Measurements from ENCODE around the gene IL18. TPM values are rescaled to one million over a fixed set of nuclear protein-coding genes. Genes with fewer than 3 reads are reported as not detected.

The IL18 gene
- total and polyA plus RNA-seq, 2 donors (not counting 1 experiment from before 2014, with no cell fraction given) = 0.17 to 0.23 TPM

DNA sequence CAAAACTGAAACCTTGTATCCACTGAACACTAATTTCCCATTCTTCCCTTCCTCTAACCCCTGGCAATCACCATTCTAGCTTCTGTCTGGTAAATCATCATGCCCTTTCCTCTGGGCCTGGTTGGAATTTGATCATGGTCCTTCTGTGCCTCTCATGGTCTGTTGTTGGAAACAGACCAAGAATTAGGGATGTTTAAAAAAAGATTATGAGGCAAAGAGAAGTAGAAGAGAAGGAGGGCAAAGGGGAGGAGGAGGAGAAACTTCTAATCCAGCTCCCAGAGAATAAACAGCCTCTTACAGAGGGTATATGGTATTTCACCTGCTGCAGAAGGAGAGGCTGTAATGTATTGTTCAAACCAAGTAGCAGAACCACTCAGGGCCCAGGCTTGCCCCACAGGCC, 22.0 kb upstream of the IL18 start:
- no peak for TF ChIP-seq CTCF (conservative IDR thresholded peaks at IDR 0.05 in 1 of 2, IDR thresholded peaks at IDR 0.05 in 1 of 2; ENCODE audit: low read depth in 1 of 2, low read length in 2 of 2)
- no peak for TF ChIP-seq EZH2 (IDR thresholded peaks at IDR 0.05; ENCODE audit: low read length, missing control alignments)
- Histone ChIP-seq H3K27me3 (ENCODE audit: control insufficient read depth, insufficient read depth, low read length) (no peaks in the 10 kb centered on the region), H2AFZ (ENCODE audit: low read length) (no peak overlapping the region), H3K36me3 (ENCODE audit: control insufficient read depth, insufficient read depth, low read length) (no peaks in the 10 kb centered on the region), H3K9ac (ENCODE audit: insufficient read depth, low read length) (no peak overlapping the region), H4K20me1 (ENCODE audit: control insufficient read depth, extremely low read depth, insufficient read depth, low read length) (no peaks in the 10 kb centered on the region), H3K27ac (ENCODE audit: insufficient read depth, low read length) (no peak overlapping the region), H3K4me2 (ENCODE audit: extremely low read depth, insufficient read depth, low read length) (no peak overlapping the region), H3K4me3 (replicated peaks in 1 of 4; ENCODE audit: control extremely low read depth in 1 of 4, insufficient read depth in 1 of 4, low read depth in 3 of 4, low read length in 4 of 4) (no peak overlapping the region), H3K4me1 (ENCODE audit: control insufficient read depth, extremely low read depth, insufficient read depth, low read length) (no peaks in the 10 kb centered on the region), H3K9me3 (ENCODE audit: control insufficient read depth, insufficient read depth, low read depth, low read length) (no peaks in the 10 kb centered on the region), H3K79me2 (ENCODE audit: control insufficient read depth, insufficient read depth, low read length) (no peaks in the 10 kb centered on the region)
- DNase-seq (ENCODE audit: low read depth in 2 of 2) = no peak

DNA sequence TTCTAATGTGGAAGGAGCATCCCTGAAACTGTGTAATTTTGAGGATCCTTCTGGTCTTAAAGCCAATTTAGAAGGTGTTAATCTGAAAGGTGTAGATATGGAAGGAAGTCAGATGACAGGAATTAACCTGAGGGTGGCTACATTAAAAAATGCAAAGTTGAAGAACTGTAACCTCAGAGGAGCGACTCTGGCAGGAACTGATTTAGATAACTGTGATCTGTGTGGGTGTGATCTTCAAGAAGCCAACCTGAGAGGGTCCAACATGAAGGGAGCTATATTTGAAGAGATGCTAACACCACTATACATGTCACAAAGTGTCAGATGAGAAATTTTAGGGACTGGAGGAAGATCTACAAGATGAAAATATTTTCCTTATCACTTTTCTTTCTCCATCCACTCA, 19.0 kb upstream of the IL18 start:
- no peaks in the 10 kb centered on the region for H3K4me1 ChIP-seq (ENCODE audit: control insufficient read depth, extremely low read depth, insufficient read depth, low read length)
- H3K9ac ChIP-seq (ENCODE audit: insufficient read depth, low read length) = no peak overlapping the region
- H3K36me3 ChIP-seq (ENCODE audit: control insufficient read depth, insufficient read depth, low read length) = no peaks in the 10 kb centered on the region
- no peaks in the 10 kb centered on the region for H3K9me3 ChIP-seq (ENCODE audit: control insufficient read depth, insufficient read depth, low read depth, low read length)
- no peaks in the 10 kb centered on the region for H3K27me3 ChIP-seq (ENCODE audit: control insufficient read depth, insufficient read depth, low read length)
- no peak overlapping the region for H3K4me2 ChIP-seq (ENCODE audit: extremely low read depth, insufficient read depth, low read length)
- no peak overlapping the region for H3K27ac ChIP-seq (ENCODE audit: insufficient read depth, low read length)
- H3K4me3 ChIP-seq (replicated peaks in 1 of 4; ENCODE audit: control extremely low read depth in 1 of 4, insufficient read depth in 1 of 4, low read depth in 3 of 4, low read length in 4 of 4) = no peak overlapping the region
- no peak for DNase-seq (ENCODE audit: low read depth in 2 of 2)
- H2AFZ ChIP-seq (ENCODE audit: low read length) = no peak overlapping the region
- H3K79me2 ChIP-seq (ENCODE audit: control insufficient read depth, insufficient read depth, low read length) = no peaks in the 10 kb centered on the region
- TF ChIP-seq EZH2 (IDR thresholded peaks at IDR 0.05; ENCODE audit: low read length, missing control alignments) (no peak), CTCF (conservative IDR thresholded peaks at IDR 0.05 in 1 of 2, IDR thresholded peaks at IDR 0.05 in 1 of 2; ENCODE audit: low read depth in 1 of 2, low read length in 2 of 2) (no peak)
- no peaks in the 10 kb centered on the region for H4K20me1 ChIP-seq (ENCODE audit: control insufficient read depth, extremely low read depth, insufficient read depth, low read length)

DNA sequence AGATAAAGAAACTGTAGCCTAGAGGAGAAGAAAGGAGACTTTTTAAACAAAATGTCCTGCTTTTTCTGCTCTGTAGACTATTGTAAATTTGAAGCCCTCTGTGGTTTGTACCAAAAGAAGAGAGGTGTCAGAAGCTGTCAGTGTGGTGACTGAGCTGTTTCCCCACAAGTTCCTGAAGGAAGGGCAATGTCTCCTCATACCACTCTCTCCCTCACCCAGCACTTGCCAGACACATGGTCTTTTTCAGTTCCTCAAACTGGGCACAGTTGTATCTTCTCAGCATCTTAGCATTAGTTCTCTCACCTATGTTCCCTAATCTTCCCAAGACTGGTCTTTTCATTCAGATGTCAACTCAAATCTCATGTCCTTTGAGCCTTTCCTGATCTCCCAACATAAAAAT, 15.7 kb upstream of the IL18 start:
- DNase-seq (ENCODE audit: low read depth in 2 of 2) = no peak
- TF ChIP-seq CTCF (conservative IDR thresholded peaks at IDR 0.05 in 1 of 2, IDR thresholded peaks at IDR 0.05 in 1 of 2; ENCODE audit: low read depth in 1 of 2, low read length in 2 of 2) (no peak), EZH2 (IDR thresholded peaks at IDR 0.05; ENCODE audit: low read length, missing control alignments) (no peak)

More for the DNA sequence above, 15.7 kb upstream of the IL18 start:
- Histone ChIP-seq H3K27ac (ENCODE audit: insufficient read depth, low read length) (no peak overlapping the region), H3K4me2 (ENCODE audit: extremely low read depth, insufficient read depth, low read length) (no peak overlapping the region), H3K79me2 (ENCODE audit: control insufficient read depth, insufficient read depth, low read length) (no peaks in the 10 kb centered on the region), H3K4me3 (replicated peaks in 1 of 4; ENCODE audit: control extremely low read depth in 1 of 4, insufficient read depth in 1 of 4, low read depth in 3 of 4, low read length in 4 of 4) (no peak overlapping the region), H2AFZ (ENCODE audit: low read length) (no peak overlapping the region), H3K27me3 (ENCODE audit: control insufficient read depth, insufficient read depth, low read length) (no peaks in the 10 kb centered on the region), H3K4me1 (ENCODE audit: control insufficient read depth, extremely low read depth, insufficient read depth, low read length) (peaks cover 3% of the 10 kb centered on the region), H4K20me1 (ENCODE audit: control insufficient read depth, extremely low read depth, insufficient read depth, low read length) (no peaks in the 10 kb centered on the region), H3K36me3 (ENCODE audit: control insufficient read depth, insufficient read depth, low read length) (no peaks in the 10 kb centered on the region), H3K9me3 (ENCODE audit: control insufficient read depth, insufficient read depth, low read depth, low read length) (no peaks in the 10 kb centered on the region), H3K9ac (ENCODE audit: insufficient read depth, low read length) (no peak overlapping the region)
